HCT116 (cell line): Measurements from ENCODE around the gene SERTAD1. TPM values are rescaled to one million over a fixed set of nuclear protein-coding genes. Genes with fewer than 3 reads are reported as not detected.

Experiments used
- ATAC-seq: fragments of 200-7000 bp; cut with Tn5 transposase; 2 replicates; pipeline ENCODE4 v1.9.1; 2020; ENCODE audit warnings: mild to moderate bottlenecking, moderate library complexity
- BruUV-seq: library from RNA; stranded (reverse); fragments of 400-500 nt; replicated peaks from 2 replicates; lab custom pipeline; 2021; lab: Mats Ljungman, UMichigan
- CTCF ChIA-PET: fragments of 300-600 bp; sonication (Branson Sonifier 250); formaldehyde crosslinking; loops from one replicate; lab custom pipeline; 2021; ENCODE audit warnings: antibody characterized with exemption; lab: Charles Lee
- POLR2A ChIA-PET: fragments of 300-600, 350-600 bp; sonication (Branson Sonifier 250); formaldehyde crosslinking; loops from one replicate; lab custom pipeline; 2021; ENCODE audit warnings: antibody characterized with exemption; lab: Charles Lee
- RAD21 ChIA-PET, 2 experiments: fragments of 300-600 bp; sonication (Branson Sonifier 250); formaldehyde crosslinking; loops; one replicate each; lab custom pipeline; 2023; ENCODE audit warnings: low total read pairs in 2 of 2; ENCODE audit not compliant: uncharacterized antibody in 2 of 2, unreplicated experiment in 2 of 2, low non-redundant PET in 1 of 2; lab: Charles Lee
- DNase-seq: peaks from one replicate; pipeline ENCODE4 v3.0.0-alpha.2; 2010; ENCODE audit warnings: low read depth, low spot score
- H2AFZ ChIP-seq: fragments of 200-600 bp; shearing (Covaris generic), sonication (generic); 2 replicates; pipeline ENCODE4 v1.6.1; 2017; ENCODE audit warnings: low read depth, mixed run types, mixed read lengths, antibody characterized with exemption, low read length; ENCODE audit not compliant: poor library complexity, severe bottlenecking
- H3K27ac ChIP-seq: 2 replicates; pipeline ENCODE4 v1.5.1; 2012; ENCODE audit warnings: low read depth, low read length
- H3K27me3 ChIP-seq: fragments of 200-600 bp; sonication (generic); 2 replicates; pipeline ENCODE4 v1.6.1; 2016; ENCODE audit warnings: mixed run types, low read length, mixed read lengths; ENCODE audit not compliant: insufficient read depth
- H3K36me3 ChIP-seq, 2 experiments: fragments of 200-500 bp in 1 of 2; fragments of 200-600 bp in 1 of 2; sonication (Bioruptor generic) in 1 of 2; sonication (generic) in 1 of 2; 2 replicates each; pipeline versions ENCODE4 v1.5.1 to v1.6.1; 2014 to 2016; ENCODE audit warnings: low read length in 2 of 2, inconsistent platforms in 1 of 2, mixed read lengths in 1 of 2, mixed run types in 1 of 2; ENCODE audit not compliant: insufficient read depth in 2 of 2, control insufficient read depth in 1 of 2
- H3K4me1 ChIP-seq, 2 experiments: fragments of 200-600 bp in 1 of 2; sonication (generic) in 1 of 2; 2 replicates each; pipeline versions ENCODE4 v1.5.1 to v1.6.1; 2012 to 2017; ENCODE audit warnings: low read length in 2 of 2, inconsistent platforms in 1 of 2, mild to moderate bottlenecking in 1 of 2, mixed read lengths in 1 of 2, mixed run types in 1 of 2, moderate library complexity in 1 of 2; ENCODE audit not compliant: insufficient read depth in 2 of 2, control insufficient read depth in 1 of 2
- H3K4me2 ChIP-seq: fragments of 200-600 bp; sonication (generic); 2 replicates; pipeline ENCODE4 v1.6.1; 2017; ENCODE audit warnings: mixed run types, low read length, mixed read lengths
- H3K4me3 ChIP-seq, 2 experiments: fragments of 200-600 bp in 1 of 2; sonication (generic) in 1 of 2; replicated peaks in 1 of 2; 2 replicates each; pipeline ENCODE4 v1.5.1; 2011 to 2016; ENCODE audit warnings: low read length in 2 of 2, control low read depth in 1 of 2, low read depth in 1 of 2, mild to moderate bottlenecking in 1 of 2, mixed read lengths in 1 of 2, mixed run types in 1 of 2
- H3K79me2 ChIP-seq: fragments of 200-600 bp; sonication (generic); 2 replicates; pipeline ENCODE4 v1.6.1; 2017; ENCODE audit warnings: mild to moderate bottlenecking, mixed run types, low read length, moderate library complexity, mixed read lengths; ENCODE audit not compliant: insufficient read depth
- H3K9ac ChIP-seq: fragments of 200-600 bp; sonication (generic); 2 replicates; pipeline ENCODE4 v1.6.1; 2016; ENCODE audit warnings: low read length, mixed read lengths
- H3K9me2 ChIP-seq: fragments of 200-600 bp; sonication (generic), shearing (Covaris generic); 2 replicates; pipeline ENCODE4 v1.6.1; 2017; ENCODE audit warnings: mixed run types, mild to moderate bottlenecking, moderate library complexity; ENCODE audit not compliant: insufficient read depth
- H3K9me3 ChIP-seq, 2 experiments: fragments of 200-500 bp in 1 of 2; fragments of 200-600 bp in 1 of 2; sonication (Bioruptor generic) in 1 of 2; sonication (generic) in 1 of 2; 2 replicates each; pipeline ENCODE4 v1.6.1; 2014 to 2017; ENCODE audit warnings: low read length in 2 of 2, mixed read lengths in 2 of 2, inconsistent platforms in 1 of 2, low read depth in 1 of 2, mild to moderate bottlenecking in 1 of 2, mixed run types in 1 of 2, moderate library complexity in 1 of 2; ENCODE audit not compliant: control insufficient read depth in 1 of 2, insufficient read depth in 1 of 2
- H4K20me1 ChIP-seq: fragments of 200-600 bp; sonication (generic), shearing (Covaris generic); 2 replicates; pipeline ENCODE4 v1.6.1; 2017; ENCODE audit warnings: mixed run types, mild to moderate bottlenecking, moderate library complexity; ENCODE audit not compliant: insufficient read depth
- CBX3 ChIP-seq: IDR thresholded peaks from 2 replicates; pipeline ENCODE4 v1.6.1; 2012; ENCODE audit warnings: low read depth
- CEBPB ChIP-seq: IDR thresholded peaks from 2 replicates; pipeline ENCODE4 v1.6.1; 2012; ENCODE audit warnings: low read depth
- ELF1 ChIP-seq: IDR thresholded peaks from 2 replicates; pipeline ENCODE4 v1.6.1; 2012; ENCODE audit warnings: low read depth, borderline replicate concordance
- EZH2 ChIP-seq: fragments of 200-600 bp; sonication (generic); IDR thresholded peaks from 2 replicates; pipeline ENCODE4 v1.6.1; 2017; ENCODE audit warnings: antibody characterized with exemption, mixed run types
- EZH2phosphoT487 ChIP-seq: fragments of 200-600 bp; IDR thresholded peaks from 2 replicates; pipeline ENCODE4 v1.6.1; 2018; ENCODE audit warnings: antibody characterized with exemption, borderline replicate concordance
- FOSL1 ChIP-seq: IDR thresholded peaks from 2 replicates; pipeline ENCODE4 v1.6.1; 2012; ENCODE audit warnings: low read depth
- JUND ChIP-seq: IDR thresholded peaks from 2 replicates; pipeline ENCODE4 v1.6.1; 2012
- POLR2A ChIP-seq: IDR thresholded peaks from 2 replicates; pipeline ENCODE4 v1.7.0; 2011; ENCODE audit warnings: borderline replicate concordance; ENCODE audit not compliant: insufficient read depth, insufficient read length; ENCODE audit errors: extremely low read depth
- POLR2AphosphoS5 ChIP-seq: IDR thresholded peaks from 2 replicates; pipeline ENCODE4 v1.6.1; 2011; ENCODE audit warnings: mild to moderate bottlenecking, low read depth, low read length, moderate library complexity
- SP1 ChIP-seq: IDR thresholded peaks from 2 replicates; pipeline ENCODE4 v1.6.1; 2012; ENCODE audit warnings: low read depth
- SRF ChIP-seq: IDR thresholded peaks from 2 replicates; pipeline ENCODE4 v1.6.1; 2012; ENCODE audit warnings: low read depth
- TCF7L2 ChIP-seq: IDR thresholded peaks from 2 replicates; pipeline ENCODE4 v1.7.0; 2011; ENCODE audit warnings: borderline replicate concordance, inconsistent platforms; ENCODE audit not compliant: insufficient read depth, insufficient read length; ENCODE audit errors: extremely low read depth
- YY1 ChIP-seq: IDR thresholded peaks from 2 replicates; pipeline ENCODE4 v1.6.1; 2011; ENCODE audit warnings: low read length, low read depth, moderate library complexity, mild to moderate bottlenecking; ENCODE audit not compliant: insufficient replicate concordance; ENCODE audit errors: extremely low read depth
- intact Hi-C: fragments of 100-400 bp; cut with micrococcal nuclease; formaldehyde crosslinking; loops from 2 replicates; pipeline ENCODE4 v1.10.0; 2022
- total RNA-seq: library from RNA; stranded (reverse); gene quantifications from one replicate; pipeline ENCODE4 v1.2.1, GENCODE V29; 2021; ENCODE audit not compliant: unreplicated experiment
- TF ChIP-seq, protein P1 (sequence below): IDR thresholded peaks from 2 replicates; pipeline ENCODE4 v1.6.1; 2012
- TF ChIP-seq, protein P2 (sequence below): IDR thresholded peaks from 2 replicates; pipeline ENCODE4 v1.6.1; 2012; ENCODE audit warnings: low read depth
- TF ChIP-seq, protein P3 (sequence below): IDR thresholded peaks from 2 replicates; pipeline ENCODE4 v1.6.1; 2011; ENCODE audit warnings: mild to moderate bottlenecking, low read length, moderate library complexity; ENCODE audit not compliant: insufficient replicate concordance; ENCODE audit errors: extremely low read depth
- TF ChIP-seq, protein P4 (sequence below), 3 experiments: fragments of 200-600 bp in 1 of 3; sonication (generic) in 1 of 3; IDR thresholded peaks in 2 of 3; conservative IDR thresholded peaks in 1 of 3; 2 replicates each; pipeline ENCODE4 v1.5.1; 2012 to 2017; ENCODE audit warnings: low read depth in 2 of 3, low read length in 2 of 3, antibody characterized with exemption in 1 of 3, borderline replicate concordance in 1 of 3, control low read depth in 1 of 3, mild to moderate bottlenecking in 1 of 3, mixed read lengths in 1 of 3, mixed run types in 1 of 3, moderate library complexity in 1 of 3; ENCODE audit not compliant: insufficient read depth in 1 of 3

SERTAD1 gene
- total RNA-seq, 1 experiment from 2014 or later = 30.3 TPM

DNA sequence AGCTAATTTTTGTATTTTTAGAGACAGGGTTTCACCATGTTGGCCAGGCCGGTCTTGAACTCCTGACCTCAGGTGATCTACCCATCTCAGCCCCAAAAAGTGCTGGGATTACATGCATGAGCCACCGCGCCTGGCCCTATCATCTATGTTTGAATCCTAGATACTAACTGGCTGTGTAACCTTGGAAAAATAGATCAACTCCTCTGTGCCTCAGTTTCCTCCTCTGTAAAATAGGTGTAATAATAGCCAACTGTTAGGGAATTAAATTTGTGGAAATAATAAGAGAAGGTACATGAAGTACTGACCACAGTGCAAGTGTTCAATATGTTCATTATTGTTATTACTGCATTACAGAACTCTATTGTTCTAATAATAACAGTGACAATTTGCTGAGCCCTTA is 45.3 kb upstream of the SERTAD1 start:
- BruUV-seq = no TSS peak
- POLR2A ChIA-PET = no interaction called here
- Histone ChIP-seq H3K4me1 (peaks cover 2 to 7% of the 10 kb centered on the region in 2 experiments; a peak in 3 of 4 replicates), H4K20me1 (no peaks in the 10 kb centered on the region), H2AFZ (no peak overlapping the region), H3K4me3 (no peak overlapping the region), H3K4me2 (no peak overlapping the region), H3K27me3 (no peaks in the 10 kb centered on the region), H3K36me3 (no peaks in the 10 kb centered on the region), H3K79me2 (no peaks in the 10 kb centered on the region), H3K9ac (no peak overlapping the region), H3K9me2 (no peaks in the 10 kb centered on the region), H3K27ac (no peak overlapping the region), H3K9me3 (no peaks in the 10 kb centered on the region)
- ATAC-seq = no peak
- CTCF ChIA-PET = no interaction called here
- RAD21 ChIA-PET = interaction anchor here in 1 of 2 experiments (0.6 kb wide), 1 partner anchor 50 kb away, joined by 4 read pairs; no protein-coding TSS in a partner anchor
- intact Hi-C loops = no loop called here
- TF ChIP-seq, protein P1, sequence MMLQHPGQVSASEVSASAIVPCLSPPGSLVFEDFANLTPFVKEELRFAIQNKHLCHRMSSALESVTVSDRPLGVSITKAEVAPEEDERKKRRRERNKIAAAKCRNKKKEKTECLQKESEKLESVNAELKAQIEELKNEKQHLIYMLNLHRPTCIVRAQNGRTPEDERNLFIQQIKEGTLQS = no peak
- TF ChIP-seq FOSL1 (no peak), CBX3 (no peak), EZH2 (no peak), POLR2AphosphoS5 (no peak), POLR2A (no peak), CEBPB (no peak), EZH2phosphoT487 (no peak), TCF7L2 (no peak), YY1 (no peak), ELF1 (no peak), SRF (no peak), SP1 (no peak), JUND (no peak)
- TF ChIP-seq, protein P2, sequence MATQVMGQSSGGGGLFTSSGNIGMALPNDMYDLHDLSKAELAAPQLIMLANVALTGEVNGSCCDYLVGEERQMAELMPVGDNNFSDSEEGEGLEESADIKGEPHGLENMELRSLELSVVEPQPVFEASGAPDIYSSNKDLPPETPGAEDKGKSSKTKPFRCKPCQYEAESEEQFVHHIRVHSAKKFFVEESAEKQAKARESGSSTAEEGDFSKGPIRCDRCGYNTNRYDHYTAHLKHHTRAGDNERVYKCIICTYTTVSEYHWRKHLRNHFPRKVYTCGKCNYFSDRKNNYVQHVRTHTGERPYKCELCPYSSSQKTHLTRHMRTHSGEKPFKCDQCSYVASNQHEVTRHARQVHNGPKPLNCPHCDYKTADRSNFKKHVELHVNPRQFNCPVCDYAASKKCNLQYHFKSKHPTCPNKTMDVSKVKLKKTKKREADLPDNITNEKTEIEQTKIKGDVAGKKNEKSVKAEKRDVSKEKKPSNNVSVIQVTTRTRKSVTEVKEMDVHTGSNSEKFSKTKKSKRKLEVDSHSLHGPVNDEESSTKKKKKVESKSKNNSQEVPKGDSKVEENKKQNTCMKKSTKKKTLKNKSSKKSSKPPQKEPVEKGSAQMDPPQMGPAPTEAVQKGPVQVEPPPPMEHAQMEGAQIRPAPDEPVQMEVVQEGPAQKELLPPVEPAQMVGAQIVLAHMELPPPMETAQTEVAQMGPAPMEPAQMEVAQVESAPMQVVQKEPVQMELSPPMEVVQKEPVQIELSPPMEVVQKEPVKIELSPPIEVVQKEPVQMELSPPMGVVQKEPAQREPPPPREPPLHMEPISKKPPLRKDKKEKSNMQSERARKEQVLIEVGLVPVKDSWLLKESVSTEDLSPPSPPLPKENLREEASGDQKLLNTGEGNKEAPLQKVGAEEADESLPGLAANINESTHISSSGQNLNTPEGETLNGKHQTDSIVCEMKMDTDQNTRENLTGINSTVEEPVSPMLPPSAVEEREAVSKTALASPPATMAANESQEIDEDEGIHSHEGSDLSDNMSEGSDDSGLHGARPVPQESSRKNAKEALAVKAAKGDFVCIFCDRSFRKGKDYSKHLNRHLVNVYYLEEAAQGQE = no peak
- TF ChIP-seq, protein P3, sequence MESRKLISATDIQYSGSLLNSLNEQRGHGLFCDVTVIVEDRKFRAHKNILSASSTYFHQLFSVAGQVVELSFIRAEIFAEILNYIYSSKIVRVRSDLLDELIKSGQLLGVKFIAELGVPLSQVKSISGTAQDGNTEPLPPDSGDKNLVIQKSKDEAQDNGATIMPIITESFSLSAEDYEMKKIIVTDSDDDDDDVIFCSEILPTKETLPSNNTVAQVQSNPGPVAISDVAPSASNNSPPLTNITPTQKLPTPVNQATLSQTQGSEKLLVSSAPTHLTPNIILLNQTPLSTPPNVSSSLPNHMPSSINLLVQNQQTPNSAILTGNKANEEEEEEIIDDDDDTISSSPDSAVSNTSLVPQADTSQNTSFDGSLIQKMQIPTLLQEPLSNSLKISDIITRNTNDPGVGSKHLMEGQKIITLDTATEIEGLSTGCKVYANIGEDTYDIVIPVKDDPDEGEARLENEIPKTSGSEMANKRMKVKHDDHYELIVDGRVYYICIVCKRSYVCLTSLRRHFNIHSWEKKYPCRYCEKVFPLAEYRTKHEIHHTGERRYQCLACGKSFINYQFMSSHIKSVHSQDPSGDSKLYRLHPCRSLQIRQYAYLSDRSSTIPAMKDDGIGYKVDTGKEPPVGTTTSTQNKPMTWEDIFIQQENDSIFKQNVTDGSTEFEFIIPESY = no peak
- TF ChIP-seq, protein P4, sequence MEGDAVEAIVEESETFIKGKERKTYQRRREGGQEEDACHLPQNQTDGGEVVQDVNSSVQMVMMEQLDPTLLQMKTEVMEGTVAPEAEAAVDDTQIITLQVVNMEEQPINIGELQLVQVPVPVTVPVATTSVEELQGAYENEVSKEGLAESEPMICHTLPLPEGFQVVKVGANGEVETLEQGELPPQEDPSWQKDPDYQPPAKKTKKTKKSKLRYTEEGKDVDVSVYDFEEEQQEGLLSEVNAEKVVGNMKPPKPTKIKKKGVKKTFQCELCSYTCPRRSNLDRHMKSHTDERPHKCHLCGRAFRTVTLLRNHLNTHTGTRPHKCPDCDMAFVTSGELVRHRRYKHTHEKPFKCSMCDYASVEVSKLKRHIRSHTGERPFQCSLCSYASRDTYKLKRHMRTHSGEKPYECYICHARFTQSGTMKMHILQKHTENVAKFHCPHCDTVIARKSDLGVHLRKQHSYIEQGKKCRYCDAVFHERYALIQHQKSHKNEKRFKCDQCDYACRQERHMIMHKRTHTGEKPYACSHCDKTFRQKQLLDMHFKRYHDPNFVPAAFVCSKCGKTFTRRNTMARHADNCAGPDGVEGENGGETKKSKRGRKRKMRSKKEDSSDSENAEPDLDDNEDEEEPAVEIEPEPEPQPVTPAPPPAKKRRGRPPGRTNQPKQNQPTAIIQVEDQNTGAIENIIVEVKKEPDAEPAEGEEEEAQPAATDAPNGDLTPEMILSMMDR (IDR thresholded peaks at IDR 0.05 in 2 of 3, conservative IDR thresholded peaks at IDR 0.05 in 1 of 3; ENCODE audit: borderline replicate concordance in 1 of 3, insufficient read depth in 1 of 3, low read depth in 2 of 3, low read length in 2 of 3) = no peak
- DNase-seq = no peak
